BLaER1 treated with 17β-estradiol and CSF1 and Interleukin-3, amounts not matched to agents 10 nM and 100 nM (cell line): Measurements from ENCODE around the gene NKAIN4.
A peak's percentile ranks its signal among the peaks of the same experiment; 100 is the strongest.

Experiments
- H3K27ac ChIP-seq, 11 experiments: shearing (Covaris generic); formaldehyde crosslinking; 2 replicates each; pipeline ENCODE4 v1.8.1; 2022
- H3K27me3 ChIP-seq, 11 experiments: shearing (Covaris generic); formaldehyde crosslinking; 2 replicates each; pipeline ENCODE4 v1.8.1; 2022
- H3K36me3 ChIP-seq, 11 experiments: shearing (Covaris generic); formaldehyde crosslinking; 2 replicates each; pipeline ENCODE4 v1.8.1; 2022
- H3K4me1 ChIP-seq, 10 experiments: shearing (Covaris generic); formaldehyde crosslinking; 2 replicates each; pipeline ENCODE4 v1.8.1; 2022
- H3K4me2 ChIP-seq, 11 experiments: shearing (Covaris generic); formaldehyde crosslinking; 2 replicates each; pipeline ENCODE4 v1.8.1; 2022
- H3K4me3 ChIP-seq, 10 experiments: shearing (Covaris generic); formaldehyde crosslinking; 2 replicates each; pipeline ENCODE4 v1.8.1; 2022
- H3K9ac ChIP-seq, 11 experiments: shearing (Covaris generic); formaldehyde crosslinking; 2 replicates each; pipeline ENCODE4 v1.8.1; 2022
- H3K9me3 ChIP-seq, 11 experiments: shearing (Covaris generic); formaldehyde crosslinking; replicated peaks in 1 of 11; 2 replicates each; pipeline ENCODE4 v1.8.1; 2022
- H4K20me1 ChIP-seq, 11 experiments: shearing (Covaris generic); formaldehyde crosslinking; 2 replicates each; pipeline ENCODE4 v1.8.1; 2022
- Cebpa-rat ChIP-seq, 11 experiments: shearing (Covaris generic); IDR thresholded peaks; 2 replicates each; pipeline ENCODE4 v1.8.1; 2022

The NKAIN4 gene

DNA sequence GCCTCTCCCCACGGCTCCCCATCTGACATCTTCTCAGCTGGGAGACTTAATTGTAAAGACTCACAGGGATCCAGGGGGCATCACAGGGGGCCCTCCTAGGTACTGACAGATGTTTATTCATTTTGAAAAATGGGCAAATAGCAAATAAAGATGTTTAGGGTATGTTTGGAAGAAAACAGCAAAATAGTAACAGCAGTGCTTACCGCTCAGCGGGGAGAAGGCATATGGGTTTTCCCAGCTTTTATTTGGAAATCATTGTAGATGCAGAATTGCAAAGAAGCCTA lies 21.3 kb downstream of the NKAIN4 start:
- Histone ChIP-seq H3K36me3 (no peaks in the 10 kb centered on the region), H4K20me1 (peaks cover 0 to 42% (median 0%) of the 10 kb centered on the region in 11 experiments; a peak in 3 of 22 replicates), H3K27ac (no peak overlapping the region), H3K4me3 (no peak overlapping the region), H3K4me2 (peak overlapping the region in 6 of 11 experiments; percentile 30 to 95 (median 40); a peak in 9 of 22 replicates), H3K27me3 (peaks cover 16 to 33% (median 25%) of the 10 kb centered on the region in 11 experiments; a peak in 20 of 22 replicates), H3K4me1 (peaks cover 55 to 98% (median 86%) of the 10 kb centered on the region in 10 experiments), H3K9ac (no peak overlapping the region), H3K9me3 (no peaks in the 10 kb centered on the region)
- no peak for TF ChIP-seq Cebpa-rat (IDR thresholded peaks at IDR 0.05)

DNA sequence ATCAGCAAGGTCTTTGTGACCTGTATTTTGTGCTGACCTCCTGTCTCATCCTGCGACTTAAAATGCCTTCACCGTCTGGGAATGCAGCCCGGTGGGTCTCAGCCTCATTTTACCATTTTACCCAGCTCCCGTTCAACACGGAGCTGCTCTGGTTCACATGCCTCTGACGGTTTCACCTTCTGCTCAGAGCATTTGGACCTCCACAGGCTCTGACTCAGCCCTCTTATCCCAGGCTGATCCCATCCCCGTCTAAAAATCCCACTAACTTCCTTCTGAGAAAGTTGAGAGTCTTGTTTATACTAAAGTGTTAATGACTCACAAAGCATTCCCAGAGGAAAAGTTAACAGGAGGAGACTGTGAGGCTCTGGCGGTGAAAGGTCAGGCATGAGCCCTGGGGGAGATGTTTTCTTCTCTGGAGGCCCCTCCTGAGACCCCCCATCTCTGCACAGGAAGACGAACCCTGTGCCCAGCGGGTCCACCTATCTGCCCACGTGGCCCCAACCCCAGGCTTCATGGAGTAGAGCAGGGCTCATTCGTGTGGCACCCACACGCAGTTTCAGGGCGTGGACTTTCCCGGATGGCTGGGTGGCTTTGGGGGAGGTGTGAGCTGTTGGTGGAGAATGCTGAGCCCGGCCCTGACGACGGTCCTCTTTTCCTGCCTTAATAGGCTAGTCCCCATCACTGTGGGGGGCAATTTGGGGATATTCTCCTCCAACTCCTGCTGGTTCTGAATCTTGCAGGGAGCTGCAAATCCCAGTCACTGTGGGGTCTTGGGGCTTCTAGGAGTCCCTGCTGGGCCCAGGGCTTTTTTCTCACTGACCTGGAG lies 21.8 kb downstream of the NKAIN4 start:
- no peaks in the 10 kb centered on the region for H3K9me3 ChIP-seq
- no peak overlapping the region for H3K4me3 ChIP-seq
- H3K27ac ChIP-seq: no peak overlapping the region
- TF ChIP-seq Cebpa-rat (IDR thresholded peaks at IDR 0.05): no peak
- H3K9ac ChIP-seq: no peak overlapping the region; a peak in 2 of 22 replicates
- peak overlapping the region in 8 of 11 experiments; percentile 4 to 95 (median 36); a peak in 11 of 22 replicates for H3K4me2 ChIP-seq
- peaks cover 0 to 42% (median 0%) of the 10 kb centered on the region in 11 experiments; a peak in 3 of 22 replicates for H4K20me1 ChIP-seq
- no peaks in the 10 kb centered on the region for H3K36me3 ChIP-seq
- H3K4me1 ChIP-seq: peaks cover 49 to 93% (median 80%) of the 10 kb centered on the region in 10 experiments
- H3K27me3 ChIP-seq: peaks cover 16 to 33% (median 25%) of the 10 kb centered on the region in 11 experiments; a peak in 20 of 22 replicates

DNA sequence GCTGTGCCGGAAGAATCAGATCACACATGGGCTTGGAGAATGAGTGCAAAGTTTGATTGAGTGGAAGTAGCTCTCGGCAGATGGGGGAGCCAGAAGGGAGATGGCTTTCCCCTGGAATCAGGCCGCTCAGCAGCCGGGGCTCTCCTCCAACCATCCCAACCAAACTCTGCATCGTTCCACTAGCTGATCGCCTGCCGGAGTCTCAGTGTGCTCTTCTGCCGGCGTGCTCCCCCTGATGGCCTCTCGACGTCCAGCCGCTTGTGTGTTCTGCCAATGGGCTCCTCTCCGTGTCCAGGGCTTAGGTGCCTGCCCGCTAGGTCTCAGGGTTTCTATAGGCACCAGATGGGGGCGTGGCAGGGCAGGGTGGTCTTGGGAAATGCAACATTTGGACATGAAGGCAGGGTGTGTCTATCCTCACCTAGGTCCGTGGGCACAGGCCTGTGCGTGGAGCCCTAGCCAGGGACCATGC lies 23.4 kb downstream of the NKAIN4 start:
- Histone ChIP-seq H3K27me3 (peaks cover 16 to 33% (median 25%) of the 10 kb centered on the region in 11 experiments; a peak in 20 of 22 replicates), H3K4me1 (peaks cover 33 to 80% (median 68%) of the 10 kb centered on the region in 10 experiments), H4K20me1 (peaks cover 0 to 33% (median 0%) of the 10 kb centered on the region in 11 experiments; a peak in 3 of 22 replicates), H3K4me2 (peak overlapping the region; percentile 12 to 95 (median 71); a peak in 21 of 22 replicates), H3K9ac (peak overlapping the region in 5 of 11 experiments; percentile 1 to 65 (median 5); a peak in 4 of 22 replicates), H3K9me3 (no peaks in the 10 kb centered on the region), H3K27ac (peak overlapping the region in 3 of 11 experiments; percentile 19 to 57 (median 48); a peak in 6 of 22 replicates), H3K4me3 (no peak overlapping the region), H3K36me3 (no peaks in the 10 kb centered on the region)
- TF ChIP-seq Cebpa-rat (IDR thresholded peaks at IDR 0.05): no peak

DNA sequence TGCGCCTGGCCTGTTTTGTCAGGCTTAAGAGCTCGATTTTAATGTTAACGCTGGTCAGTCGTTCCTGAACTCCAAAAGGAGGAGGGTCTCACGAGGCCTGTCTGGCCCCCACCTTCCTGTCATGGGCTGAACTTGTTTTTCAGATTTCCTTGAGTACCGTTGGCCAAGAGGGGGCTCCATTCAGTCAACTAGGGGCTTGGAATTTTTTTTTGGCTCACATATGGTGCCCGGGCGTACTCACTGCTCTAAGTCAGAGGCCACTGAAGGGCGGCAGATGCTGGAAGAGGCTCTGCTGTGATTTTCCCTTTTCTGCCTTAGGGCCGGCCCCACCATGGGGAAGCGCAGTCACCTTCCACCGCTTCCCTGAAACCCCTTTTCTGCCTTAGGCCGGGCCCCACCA lies 25.5 kb downstream of the NKAIN4 start:
- TF ChIP-seq Cebpa-rat (IDR thresholded peaks at IDR 0.05): no peak
- H3K36me3 ChIP-seq: no peaks in the 10 kb centered on the region
- no peak overlapping the region for H3K4me3 ChIP-seq
- H3K9me3 ChIP-seq: no peaks in the 10 kb centered on the region
- peaks cover 16 to 33% (median 25%) of the 10 kb centered on the region in 11 experiments; a peak in 20 of 22 replicates for H3K27me3 ChIP-seq
- H3K4me1 ChIP-seq: peaks cover 19 to 80% (median 68%) of the 10 kb centered on the region in 10 experiments
- peaks cover 0 to 30% (median 0%) of the 10 kb centered on the region in 11 experiments; a peak in 1 of 22 replicates for H4K20me1 ChIP-seq
- peak overlapping the region in 2 of 11 experiments; percentile 11 to 39; a peak in 1 of 22 replicates for H3K9ac ChIP-seq
- H3K27ac ChIP-seq: peak overlapping the region in 3 of 11 experiments; percentile 57 to 67 (median 65); a peak in 6 of 22 replicates
- H3K4me2 ChIP-seq: peak overlapping the region in 9 of 11 experiments; percentile 50 to 95 (median 72); a peak in 17 of 22 replicates

DNA sequence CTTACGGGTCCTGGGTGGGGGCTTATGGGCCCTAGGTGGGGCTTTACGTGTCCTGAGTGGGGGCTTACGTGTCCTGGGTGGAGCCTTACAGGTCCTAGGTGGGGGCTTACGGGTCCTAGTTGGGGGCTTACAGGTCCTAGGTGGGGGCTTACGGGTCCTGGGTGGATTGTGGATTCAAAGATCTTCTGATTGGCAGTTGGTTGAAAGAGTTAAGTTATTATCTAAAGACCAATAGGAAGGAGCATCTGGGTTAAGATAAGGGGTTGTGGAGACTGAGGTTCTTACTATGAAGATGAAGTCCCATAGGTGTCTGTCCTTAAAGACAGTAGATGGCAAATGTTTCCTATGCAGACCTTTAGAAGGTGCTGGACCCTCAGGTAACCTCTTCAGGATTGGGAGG lies 27.0 kb downstream of the NKAIN4 start:
- Histone ChIP-seq H3K9me3 (no peaks in the 10 kb centered on the region), H3K9ac (no peak overlapping the region), H4K20me1 (peaks cover 0 to 34% (median 0%) of the 10 kb centered on the region in 11 experiments; a peak in 1 of 22 replicates), H3K27me3 (peaks cover 12 to 23% (median 14%) of the 10 kb centered on the region in 11 experiments; a peak in 20 of 22 replicates), H3K4me1 (peaks cover 13 to 73% (median 59%) of the 10 kb centered on the region in 10 experiments), H3K27ac (no peak overlapping the region), H3K4me2 (no peak overlapping the region), H3K36me3 (no peaks in the 10 kb centered on the region), H3K4me3 (no peak overlapping the region)
- no peak for TF ChIP-seq Cebpa-rat (IDR thresholded peaks at IDR 0.05)

DNA sequence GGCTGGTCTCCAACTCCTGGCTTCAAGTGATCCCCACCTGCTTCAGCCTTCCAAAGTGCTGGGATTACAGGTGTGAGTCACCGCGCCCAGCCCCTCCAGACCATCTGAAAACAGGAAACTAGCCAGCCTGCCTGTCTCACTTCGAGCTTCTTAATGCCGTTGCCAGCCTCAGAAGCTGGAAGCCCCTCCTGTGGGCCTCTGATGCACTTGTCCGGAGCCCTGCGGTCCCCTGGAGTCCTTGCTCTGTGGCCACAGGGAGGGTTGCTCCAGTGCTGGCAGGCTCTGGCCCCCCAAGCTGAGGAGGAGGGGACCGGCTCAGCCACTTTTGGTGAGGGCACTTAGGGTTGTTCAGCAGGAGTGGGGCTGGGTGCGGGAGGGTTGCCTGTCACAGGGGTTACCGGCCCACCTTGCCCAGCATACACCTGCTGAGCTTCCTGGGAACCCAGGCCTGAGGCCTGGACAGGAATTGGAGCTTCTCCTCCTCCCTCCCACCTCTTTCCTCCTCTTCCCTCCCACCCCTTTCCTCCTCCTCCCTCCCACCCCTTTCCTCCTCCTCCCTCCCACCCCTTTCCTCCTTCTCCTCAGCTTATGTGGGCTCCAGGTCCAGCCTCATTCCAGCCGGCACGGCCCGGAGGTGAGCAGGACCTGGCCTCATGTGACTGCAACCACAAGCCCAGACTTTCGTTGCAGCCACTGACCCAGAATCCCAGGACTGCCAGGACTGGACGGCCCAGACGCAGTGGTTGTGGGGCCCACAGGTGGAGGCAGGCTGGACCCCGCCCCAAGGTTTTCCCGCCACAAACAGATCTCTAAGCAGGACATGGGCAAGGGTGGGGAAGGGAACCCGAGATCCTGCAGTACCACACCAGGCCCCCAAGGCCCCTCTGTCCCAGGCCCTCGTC lies 28.0 kb downstream of the NKAIN4 start:
- TF ChIP-seq Cebpa-rat (IDR thresholded peaks at IDR 0.05): no peak
- H3K27ac ChIP-seq: no peak overlapping the region
- peaks cover 12 to 68% (median 57%) of the 10 kb centered on the region in 10 experiments for H3K4me1 ChIP-seq
- peaks cover 3 to 13% (median 4%) of the 10 kb centered on the region in 11 experiments; a peak in 17 of 22 replicates for H3K27me3 ChIP-seq
- H3K4me2 ChIP-seq: peak overlapping the region in 5 of 11 experiments; percentile 9 to 69 (median 40); a peak in 6 of 22 replicates
- no peaks in the 10 kb centered on the region for H3K9me3 ChIP-seq
- peak overlapping the region in 1 of 11 experiments; percentile 38; a peak in 1 of 22 replicates for H3K9ac ChIP-seq
- H3K4me3 ChIP-seq: no peak overlapping the region
- no peaks in the 10 kb centered on the region for H3K36me3 ChIP-seq
- H4K20me1 ChIP-seq: peaks cover 0 to 33% (median 0%) of the 10 kb centered on the region in 11 experiments; a peak in 1 of 22 replicates

DNA sequence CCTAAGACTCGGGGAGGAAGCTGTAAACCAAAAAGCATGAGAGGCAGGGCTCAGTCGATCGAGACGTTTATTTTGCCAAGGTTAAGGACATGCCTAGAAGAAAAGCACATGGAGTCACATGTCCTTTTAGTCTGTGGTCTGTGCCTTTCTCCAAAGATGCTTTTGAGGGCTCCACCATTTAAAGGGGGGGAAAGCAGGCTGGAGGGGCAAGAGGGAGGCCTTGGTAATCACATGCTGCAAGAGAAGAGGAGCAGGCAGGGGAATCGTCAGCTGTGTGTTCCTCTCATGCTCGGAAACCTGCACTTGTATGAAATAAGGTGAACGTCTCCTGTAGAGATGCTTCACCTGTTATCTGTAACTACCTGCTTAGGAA lies 29.2 kb downstream of the NKAIN4 start:
- Histone ChIP-seq H3K36me3 (no peaks in the 10 kb centered on the region), H3K4me1 (peaks cover 7 to 56% (median 45%) of the 10 kb centered on the region in 10 experiments), H3K9me3 (no peaks in the 10 kb centered on the region), H4K20me1 (peaks cover 0 to 29% (median 0%) of the 10 kb centered on the region in 11 experiments; a peak in 1 of 22 replicates), H3K27ac (no peak overlapping the region), H3K27me3 (peaks cover 0 to 8% (median 0%) of the 10 kb centered on the region in 11 experiments; a peak in 3 of 22 replicates), H3K4me3 (no peak overlapping the region), H3K4me2 (peak overlapping the region in 8 of 11 experiments; percentile 14 to 69 (median 39); a peak in 12 of 22 replicates), H3K9ac (peak overlapping the region in 2 of 11 experiments; percentile 22 to 30; a peak in 1 of 22 replicates)
- no peak for TF ChIP-seq Cebpa-rat (IDR thresholded peaks at IDR 0.05)
